PC-3 (cell line): ENCODE results near the gene TIMP3.

Source experiments
- CTCF ChIP-seq: fragments of 300-600 bp; sonication (generic); conservative IDR thresholded peaks from 2 replicates; pipeline ENCODE4 v1.5.1; 2017; ENCODE audit warnings: antibody characterized with exemption, low read depth, mild to moderate bottlenecking, low read length
- EZH2 ChIP-seq: fragments of 300-600 bp; sonication (generic); IDR thresholded peaks from one replicate; pipeline ENCODE4 v1.6.1; 2017; ENCODE audit warnings: antibody characterized with exemption, mild to moderate bottlenecking, low read length; ENCODE audit not compliant: unreplicated experiment
- EZH2phosphoT487 ChIP-seq: fragments of 300-600 bp; sonication (generic); IDR thresholded peaks from 2 replicates; pipeline ENCODE4 v1.6.1; 2018; ENCODE audit warnings: mild to moderate bottlenecking, antibody characterized with exemption, low read length, borderline replicate concordance

GRCh38 chr22:32837803-32838202, 36.3 kb downstream of the TIMP3 start:
- TF ChIP-seq CTCF (no peak), EZH2phosphoT487 (no peak), EZH2 (no peak)
